MCF 10A (cell line): Measurements from ENCODE around the gene DGKE. TPM values are rescaled to one million over a fixed set of nuclear protein-coding genes. Genes with fewer than 3 reads are reported as not detected.

Experiments used
- BruUV-seq: library from RNA; stranded (reverse); fragments of 400-500 nt; replicated peaks from 2 replicates; lab custom pipeline; 2021; lab: Mats Ljungman, UMichigan
- CTCF ChIA-PET: fragments of 300-600 bp; sonication (Branson Sonifier 250); formaldehyde crosslinking; extraction: SDS; loops from one replicate; lab custom pipeline; 2021; ENCODE audit warnings: antibody characterized with exemption, inconsistent platforms; lab: Yijun Ruan, JAX
- POLR2A ChIA-PET: fragments of 300-600, 350-650 bp; sonication (Branson Sonifier 250); formaldehyde crosslinking; extraction: SDS; loops from one replicate; lab custom pipeline; 2020; ENCODE audit warnings: antibody characterized with exemption, inconsistent platforms; lab: Yijun Ruan, JAX
- DNase-seq: peaks from one replicate; pipeline ENCODE4 v3.0.0-alpha.2; 2018; ENCODE audit not compliant: unreplicated experiment
- H3K27ac Mint-ChIP-seq: one replicate; pipeline ENCODE4 v1.8.0; 2022; ENCODE audit warnings: mild to moderate bottlenecking, low read depth, mixed read lengths; ENCODE audit not compliant: unreplicated experiment
- H3K27me3 Mint-ChIP-seq: one replicate; pipeline ENCODE4 v1.8.0; 2022; ENCODE audit warnings: mixed read lengths; ENCODE audit not compliant: insufficient read depth, unreplicated experiment
- H3K36me3 Mint-ChIP-seq: one replicate; pipeline ENCODE4 v1.8.0; 2022; ENCODE audit warnings: mild to moderate bottlenecking, moderate library complexity, mixed read lengths; ENCODE audit not compliant: insufficient read depth, unreplicated experiment
- H3K4me1 Mint-ChIP-seq: one replicate; pipeline ENCODE4 v1.8.0; 2022; ENCODE audit warnings: mixed read lengths; ENCODE audit not compliant: insufficient read depth, unreplicated experiment
- H3K4me3 Mint-ChIP-seq: one replicate; pipeline ENCODE4 v1.8.0; 2022; ENCODE audit warnings: mild to moderate bottlenecking, moderate library complexity, mixed read lengths; ENCODE audit not compliant: unreplicated experiment
- H3K9me3 Mint-ChIP-seq: one replicate; pipeline ENCODE4 v1.8.0; 2022; ENCODE audit warnings: mixed read lengths; ENCODE audit not compliant: unreplicated experiment
- intact Hi-C: fragments of 100-400 bp; cut with micrococcal nuclease; formaldehyde crosslinking; loops from 2 replicates; pipeline ENCODE4 v1.14.1; 2022
- total RNA-seq: library from RNA; stranded (reverse); gene quantifications from 2 replicates; pipeline ENCODE4 v1.2.3, GENCODE V29; 2022
- TF ChIP-seq, protein P1 (sequence below): fragments of 200-600 bp; IDR thresholded peaks from one replicate; pipeline ENCODE4 v1.8.0; 2022; ENCODE audit warnings: antibody characterized with exemption, mild to moderate bottlenecking; ENCODE audit not compliant: unreplicated experiment

Gene DGKE
- total RNA-seq, 1 experiment from 2014 or later = 16.5 TPM

DNA sequence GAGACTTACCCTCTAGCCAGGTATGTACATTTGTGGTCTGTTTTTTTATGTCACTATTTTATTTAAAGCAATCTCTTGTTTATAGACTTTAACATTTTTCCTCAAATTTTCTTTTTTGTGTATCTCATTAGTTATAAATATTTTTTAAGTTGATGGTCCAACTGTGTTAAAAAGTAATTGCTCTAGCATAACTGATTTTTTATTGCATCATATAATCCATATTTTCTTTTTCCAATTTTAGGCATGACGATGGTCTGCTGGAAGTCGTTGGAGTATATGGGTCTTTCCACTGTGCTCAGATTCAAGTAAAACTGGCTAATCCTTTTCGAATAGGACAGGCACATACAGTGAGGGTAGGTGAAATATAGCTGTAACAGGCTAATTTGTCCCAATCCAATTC, 27.9 kb downstream of the DGKE start:
- H3K27ac Mint-ChIP-seq = no peak overlapping the region
- no peak for DNase-seq
- no peak overlapping the region for H3K4me3 Mint-ChIP-seq
- no peaks in the 10 kb centered on the region for H3K4me1 Mint-ChIP-seq
- TF ChIP-seq, protein P1, sequence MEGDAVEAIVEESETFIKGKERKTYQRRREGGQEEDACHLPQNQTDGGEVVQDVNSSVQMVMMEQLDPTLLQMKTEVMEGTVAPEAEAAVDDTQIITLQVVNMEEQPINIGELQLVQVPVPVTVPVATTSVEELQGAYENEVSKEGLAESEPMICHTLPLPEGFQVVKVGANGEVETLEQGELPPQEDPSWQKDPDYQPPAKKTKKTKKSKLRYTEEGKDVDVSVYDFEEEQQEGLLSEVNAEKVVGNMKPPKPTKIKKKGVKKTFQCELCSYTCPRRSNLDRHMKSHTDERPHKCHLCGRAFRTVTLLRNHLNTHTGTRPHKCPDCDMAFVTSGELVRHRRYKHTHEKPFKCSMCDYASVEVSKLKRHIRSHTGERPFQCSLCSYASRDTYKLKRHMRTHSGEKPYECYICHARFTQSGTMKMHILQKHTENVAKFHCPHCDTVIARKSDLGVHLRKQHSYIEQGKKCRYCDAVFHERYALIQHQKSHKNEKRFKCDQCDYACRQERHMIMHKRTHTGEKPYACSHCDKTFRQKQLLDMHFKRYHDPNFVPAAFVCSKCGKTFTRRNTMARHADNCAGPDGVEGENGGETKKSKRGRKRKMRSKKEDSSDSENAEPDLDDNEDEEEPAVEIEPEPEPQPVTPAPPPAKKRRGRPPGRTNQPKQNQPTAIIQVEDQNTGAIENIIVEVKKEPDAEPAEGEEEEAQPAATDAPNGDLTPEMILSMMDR = no peak
- peaks cover 73% of the 10 kb centered on the region for H3K36me3 Mint-ChIP-seq
- ChIA-PET CTCF (no interaction called here), POLR2A (no interaction called here)
- BruUV-seq = no TSS peak
- no peaks in the 10 kb centered on the region for H3K9me3 Mint-ChIP-seq
- H3K27me3 Mint-ChIP-seq = no peaks in the 10 kb centered on the region
- intact Hi-C loops = no loop called here

DNA sequence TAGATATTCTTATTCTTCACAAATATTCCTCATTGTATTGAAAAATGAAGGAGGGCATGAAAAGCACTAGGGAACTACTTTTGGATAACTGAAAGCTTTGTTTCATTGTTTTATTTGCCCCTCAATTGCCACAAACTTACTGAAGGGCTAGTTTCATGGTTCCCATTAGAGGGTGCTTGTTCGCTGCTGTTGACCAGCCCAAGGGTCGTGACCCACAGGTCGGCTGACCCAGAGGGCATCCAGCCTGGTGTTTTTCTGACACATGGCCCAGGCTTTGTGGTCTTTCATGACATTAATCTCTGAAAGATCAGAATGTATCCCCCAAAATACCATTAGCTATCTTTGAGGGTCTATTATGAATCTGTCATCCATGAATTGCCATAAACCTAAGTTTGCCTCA, 30.0 kb downstream of the DGKE start:
- intact Hi-C loops = no loop called here
- POLR2A ChIA-PET = interaction anchor here (0.6 to 1.0 kb wide), 2 partner anchors 8 to 106 kb away, joined by 3 read pairs; no protein-coding TSS in a partner anchor
- CTCF ChIA-PET = interaction anchor here (0.5 to 1.1 kb wide), 3 partner anchors 29 to 73 kb away, joined by 3 to 4 read pairs (median 3); no protein-coding TSS in a partner anchor
- H3K4me3 Mint-ChIP-seq = no peak overlapping the region
- TF ChIP-seq, protein P1 = no peak
- no peaks in the 10 kb centered on the region for H3K27me3 Mint-ChIP-seq
- no TSS peak for BruUV-seq
- H3K9me3 Mint-ChIP-seq = no peaks in the 10 kb centered on the region
- H3K27ac Mint-ChIP-seq = no peak overlapping the region
- H3K36me3 Mint-ChIP-seq = peaks cover 59% of the 10 kb centered on the region
- DNase-seq = no peak
- H3K4me1 Mint-ChIP-seq = no peaks in the 10 kb centered on the region

DNA sequence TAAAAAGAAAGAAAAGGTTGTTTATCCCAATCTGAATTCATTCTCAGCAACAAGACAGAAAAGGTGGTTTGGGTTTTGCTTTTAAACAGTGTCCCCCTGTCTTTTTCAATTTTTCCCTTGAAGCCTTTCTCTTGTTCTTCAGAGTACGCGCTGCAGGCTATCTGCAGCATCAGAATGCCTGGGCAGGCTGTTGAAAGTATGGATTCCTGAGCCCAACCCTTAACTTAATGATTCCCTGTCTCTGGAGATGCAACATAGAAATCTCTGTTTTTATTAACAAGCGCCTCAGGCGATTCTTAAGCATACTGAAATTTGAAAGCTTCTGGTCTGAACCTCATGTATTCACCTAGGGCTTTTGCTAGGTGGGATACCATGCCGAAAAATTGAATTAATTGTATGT, 32.1 kb downstream of the DGKE start:
- ChIA-PET CTCF (no interaction called here), POLR2A (interaction anchor here (0.6 kb wide), 1 partner anchor 51 kb away, joined by 4 read pairs; no protein-coding TSS in a partner anchor)
- DNase-seq = no peak
- H3K36me3 Mint-ChIP-seq = peaks cover 40% of the 10 kb centered on the region
- TF ChIP-seq, protein P1 = no peak
- H3K9me3 Mint-ChIP-seq = no peaks in the 10 kb centered on the region
- no peak overlapping the region for H3K4me3 Mint-ChIP-seq
- intact Hi-C loops = no loop called here
- no peak overlapping the region for H3K27ac Mint-ChIP-seq
- BruUV-seq = no TSS peak
- H3K4me1 Mint-ChIP-seq = no peaks in the 10 kb centered on the region
- H3K27me3 Mint-ChIP-seq = no peaks in the 10 kb centered on the region

DNA sequence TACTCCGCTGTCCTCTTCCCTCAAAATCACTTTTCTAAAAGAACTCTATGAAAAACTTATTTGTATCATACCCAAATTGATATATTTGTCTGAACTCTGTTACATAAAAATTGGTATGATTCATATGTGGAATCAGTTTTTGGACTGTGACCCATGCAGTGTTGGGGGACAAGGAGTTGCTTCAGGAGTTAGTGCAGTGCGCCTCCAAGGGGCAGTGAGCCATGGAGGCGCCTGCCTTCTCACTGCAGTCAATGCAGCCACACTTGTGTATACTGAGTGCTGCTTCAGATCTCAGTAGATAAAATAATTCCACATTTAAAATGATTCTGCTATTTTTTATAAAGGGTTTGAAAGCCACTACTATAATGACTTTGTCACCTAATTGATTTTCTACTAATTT, 32.5 kb downstream of the DGKE start:
- peak; percentile 9 for DNase-seq
- H3K4me3 Mint-ChIP-seq = no peak overlapping the region
- no peaks in the 10 kb centered on the region for H3K27me3 Mint-ChIP-seq
- intact Hi-C loops = no loop called here
- H3K4me1 Mint-ChIP-seq = no peaks in the 10 kb centered on the region
- POLR2A ChIA-PET = interaction anchor here (0.6 kb wide), 1 partner anchor 51 kb away, joined by 4 read pairs; no protein-coding TSS in a partner anchor
- H3K36me3 Mint-ChIP-seq = peaks cover 39% of the 10 kb centered on the region
- TF ChIP-seq, protein P1 = no peak
- CTCF ChIA-PET = no interaction called here
- no peaks in the 10 kb centered on the region for H3K9me3 Mint-ChIP-seq
- BruUV-seq = no TSS peak
- no peak overlapping the region for H3K27ac Mint-ChIP-seq
